Activated CD8-positive, alpha-beta T cell treated with anti-CD3 and anti-CD28 coated beads for 36 hours (primary cell): ENCODE measurements around the gene MDGA2. TPM values are rescaled to one million over a fixed set of nuclear protein-coding genes. Genes with fewer than 3 reads are reported as not detected.

Source experiments
- ATAC-seq: fragments of 200-7000 bp; cut with Tn5 transposase; one replicate; pipeline ENCODE4 v1.10.0; 2021; ENCODE audit warnings: mild to moderate bottlenecking, moderate library complexity
- CTCF ChIA-PET: fragments of 350-600 bp; sonication (Branson Sonifier 250); formaldehyde crosslinking; loops from one replicate; lab custom pipeline; 2021; ENCODE audit warnings: antibody characterized with exemption; lab: Charles Lee
- POLR2A ChIA-PET: fragments of 350-600 bp; sonication (Branson Sonifier 250); formaldehyde crosslinking; loops from one replicate; lab custom pipeline; 2021; ENCODE audit warnings: antibody characterized with exemption; lab: Charles Lee
- DNase-seq: peaks from one replicate; pipeline ENCODE4 v3.0.0-alpha.2; 2020
- H3K27ac Mint-ChIP-seq: one replicate; pipeline ENCODE4 v1.8.0; 2021; ENCODE audit warnings: mild to moderate bottlenecking, mixed read lengths
- H3K27me3 Mint-ChIP-seq: one replicate; pipeline ENCODE4 v1.8.0; 2021; ENCODE audit warnings: mixed read lengths
- H3K36me3 Mint-ChIP-seq: one replicate; pipeline ENCODE4 v1.8.0; 2021; ENCODE audit warnings: low read depth, mixed read lengths
- H3K4me1 Mint-ChIP-seq: one replicate; pipeline ENCODE4 v1.8.0; 2021; ENCODE audit warnings: low read depth, mixed read lengths
- H3K4me3 Mint-ChIP-seq: one replicate; pipeline ENCODE4 v1.8.0; 2021; ENCODE audit warnings: mild to moderate bottlenecking, moderate library complexity, mixed read lengths
- H3K9me3 Mint-ChIP-seq: one replicate; pipeline ENCODE4 v1.8.0; 2021; ENCODE audit warnings: mixed read lengths
- intact Hi-C: fragments of 100-400 bp; cut with micrococcal nuclease; formaldehyde crosslinking; loops from one replicate; pipeline ENCODE4 v1.10.0; 2022
- total RNA-seq, 2 experiments: library from RNA; stranded (reverse); gene quantifications; one replicate each; pipeline ENCODE4 v1.2.3, GENCODE V29; 2021
- TF ChIP-seq, protein P1 (sequence below): fragments of 200-600 bp; IDR thresholded peaks from one replicate; pipeline ENCODE4 v1.8.0; 2022; ENCODE audit warnings: antibody characterized with exemption, mild to moderate bottlenecking

MDGA2 gene
- total RNA-seq, 2 experiments from 2014 or later, result not detected

DNA sequence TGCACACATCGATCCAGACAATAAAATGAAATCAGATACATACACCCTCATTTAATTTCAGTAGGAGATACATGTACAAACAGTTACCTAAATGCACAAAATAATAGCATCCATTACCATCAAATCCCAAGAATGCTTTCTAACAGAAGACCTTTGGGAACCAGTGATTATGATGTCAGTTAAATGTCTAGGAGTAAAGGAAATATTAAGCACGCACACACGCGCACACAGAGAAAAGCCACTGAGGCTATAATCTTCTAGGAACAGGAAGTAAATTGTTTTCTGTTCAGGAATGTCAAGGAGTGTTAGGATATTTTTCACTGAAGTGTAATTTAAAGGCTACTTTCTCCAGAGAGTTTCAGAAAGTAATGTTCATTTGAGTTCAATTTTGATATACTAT lies 250.1 kb downstream of the MDGA2 start:
- H3K9me3 Mint-ChIP-seq, result no peaks in the 10 kb centered on the region
- ChIA-PET CTCF (no interaction called here), POLR2A (no interaction called here)
- no peaks in the 10 kb centered on the region for H3K27me3 Mint-ChIP-seq
- H3K4me1 Mint-ChIP-seq, result no peaks in the 10 kb centered on the region
- H3K36me3 Mint-ChIP-seq, result no peaks in the 10 kb centered on the region
- ATAC-seq, result no peak
- intact Hi-C loops, result no loop called here
- H3K4me3 Mint-ChIP-seq, result no peak overlapping the region
- no peak overlapping the region for H3K27ac Mint-ChIP-seq
- DNase-seq, result no peak
- TF ChIP-seq, protein P1, sequence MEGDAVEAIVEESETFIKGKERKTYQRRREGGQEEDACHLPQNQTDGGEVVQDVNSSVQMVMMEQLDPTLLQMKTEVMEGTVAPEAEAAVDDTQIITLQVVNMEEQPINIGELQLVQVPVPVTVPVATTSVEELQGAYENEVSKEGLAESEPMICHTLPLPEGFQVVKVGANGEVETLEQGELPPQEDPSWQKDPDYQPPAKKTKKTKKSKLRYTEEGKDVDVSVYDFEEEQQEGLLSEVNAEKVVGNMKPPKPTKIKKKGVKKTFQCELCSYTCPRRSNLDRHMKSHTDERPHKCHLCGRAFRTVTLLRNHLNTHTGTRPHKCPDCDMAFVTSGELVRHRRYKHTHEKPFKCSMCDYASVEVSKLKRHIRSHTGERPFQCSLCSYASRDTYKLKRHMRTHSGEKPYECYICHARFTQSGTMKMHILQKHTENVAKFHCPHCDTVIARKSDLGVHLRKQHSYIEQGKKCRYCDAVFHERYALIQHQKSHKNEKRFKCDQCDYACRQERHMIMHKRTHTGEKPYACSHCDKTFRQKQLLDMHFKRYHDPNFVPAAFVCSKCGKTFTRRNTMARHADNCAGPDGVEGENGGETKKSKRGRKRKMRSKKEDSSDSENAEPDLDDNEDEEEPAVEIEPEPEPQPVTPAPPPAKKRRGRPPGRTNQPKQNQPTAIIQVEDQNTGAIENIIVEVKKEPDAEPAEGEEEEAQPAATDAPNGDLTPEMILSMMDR, result no peak

DNA sequence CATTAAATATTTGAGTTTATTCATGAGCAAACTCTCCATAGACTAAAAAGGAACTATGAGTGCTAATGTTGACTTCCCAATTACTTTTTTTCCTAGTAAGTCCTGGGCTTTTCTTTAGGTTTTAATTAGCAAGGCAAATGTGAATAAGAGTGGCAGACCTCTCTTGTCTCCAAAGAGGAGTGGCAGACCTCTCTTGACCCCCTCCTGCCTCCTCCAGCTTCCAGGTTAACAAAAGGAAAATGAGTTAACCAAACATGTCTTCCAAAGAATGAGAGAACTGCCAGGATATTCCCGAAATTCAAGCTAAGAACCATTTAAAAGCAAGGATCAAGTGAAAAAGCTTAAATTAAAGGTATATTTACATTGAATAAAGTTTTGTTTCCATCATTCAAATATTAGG lies 253.2 kb downstream of the MDGA2 start:
- Mint-ChIP-seq H3K27ac (no peak overlapping the region), H3K36me3 (no peaks in the 10 kb centered on the region), H3K9me3 (peaks cover 7% of the 10 kb centered on the region), H3K4me3 (no peak overlapping the region), H3K27me3 (no peaks in the 10 kb centered on the region), H3K4me1 (no peaks in the 10 kb centered on the region)
- intact Hi-C loops, result no loop called here
- TF ChIP-seq, protein P1, result no peak
- ChIA-PET POLR2A (no interaction called here), CTCF (interaction anchor here (0.6 kb wide), 1 partner anchor 592 kb away, joined by 3 read pairs; no protein-coding TSS in a partner anchor)
- ATAC-seq, result no peak
- no peak for DNase-seq

DNA sequence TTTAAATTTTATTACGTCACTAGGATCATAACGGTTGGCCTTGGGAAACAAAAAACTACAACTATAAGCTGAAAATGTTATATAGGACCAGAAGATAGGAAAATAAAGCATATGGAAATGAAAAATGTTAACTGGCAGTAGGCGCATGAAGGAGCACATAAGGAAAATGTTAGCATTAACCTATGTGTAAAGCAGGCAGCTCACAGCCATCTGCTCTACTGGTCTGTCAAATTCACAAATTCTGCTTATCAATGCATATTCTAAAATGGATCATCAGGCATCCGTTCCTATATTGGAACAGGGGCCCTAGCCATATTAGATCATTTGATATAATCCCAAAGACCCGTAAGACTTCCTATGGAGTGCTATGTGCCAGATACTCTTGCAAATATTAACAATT lies 263.9 kb downstream of the MDGA2 start:
- POLR2A ChIA-PET, result no interaction called here
- Mint-ChIP-seq H3K36me3 (no peaks in the 10 kb centered on the region), H3K27me3 (no peaks in the 10 kb centered on the region), H3K4me1 (no peaks in the 10 kb centered on the region), H3K4me3 (no peak overlapping the region), H3K27ac (no peak overlapping the region), H3K9me3 (peaks cover 4% of the 10 kb centered on the region)
- ATAC-seq, result no peak
- intact Hi-C loops, result no loop called here
- TF ChIP-seq, protein P1, result no peak
- CTCF ChIA-PET, result no interaction called here
- no peak for DNase-seq

DNA sequence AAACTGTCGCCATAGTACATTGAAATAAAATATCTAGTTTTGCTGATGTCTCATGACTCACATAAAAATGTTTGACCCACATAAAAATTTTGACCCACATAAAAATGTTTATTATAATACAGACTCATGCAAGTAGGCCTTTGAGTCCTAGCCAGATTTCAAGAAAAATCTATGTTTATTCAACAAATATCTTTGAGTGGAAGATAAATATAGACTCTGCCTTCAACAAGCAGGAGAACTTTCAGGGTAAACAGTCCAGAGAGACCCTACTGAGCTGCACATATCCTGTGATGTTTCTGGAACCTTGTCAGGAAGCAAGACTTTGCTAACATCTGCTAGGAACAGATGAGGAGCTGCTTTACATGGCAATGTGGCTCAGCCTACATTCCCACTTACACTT lies 283.1 kb downstream of the MDGA2 start:
- H3K27me3 Mint-ChIP-seq, result no peaks in the 10 kb centered on the region
- ChIA-PET POLR2A (no interaction called here), CTCF (no interaction called here)
- H3K4me3 Mint-ChIP-seq, result no peak overlapping the region
- TF ChIP-seq, protein P1, result no peak
- H3K9me3 Mint-ChIP-seq, result peaks cover 4% of the 10 kb centered on the region
- intact Hi-C loops, result no loop called here
- DNase-seq (no peak), ATAC-seq (no peak)
- H3K27ac Mint-ChIP-seq, result no peak overlapping the region
- no peaks in the 10 kb centered on the region for H3K36me3 Mint-ChIP-seq
- H3K4me1 Mint-ChIP-seq, result no peaks in the 10 kb centered on the region

DNA sequence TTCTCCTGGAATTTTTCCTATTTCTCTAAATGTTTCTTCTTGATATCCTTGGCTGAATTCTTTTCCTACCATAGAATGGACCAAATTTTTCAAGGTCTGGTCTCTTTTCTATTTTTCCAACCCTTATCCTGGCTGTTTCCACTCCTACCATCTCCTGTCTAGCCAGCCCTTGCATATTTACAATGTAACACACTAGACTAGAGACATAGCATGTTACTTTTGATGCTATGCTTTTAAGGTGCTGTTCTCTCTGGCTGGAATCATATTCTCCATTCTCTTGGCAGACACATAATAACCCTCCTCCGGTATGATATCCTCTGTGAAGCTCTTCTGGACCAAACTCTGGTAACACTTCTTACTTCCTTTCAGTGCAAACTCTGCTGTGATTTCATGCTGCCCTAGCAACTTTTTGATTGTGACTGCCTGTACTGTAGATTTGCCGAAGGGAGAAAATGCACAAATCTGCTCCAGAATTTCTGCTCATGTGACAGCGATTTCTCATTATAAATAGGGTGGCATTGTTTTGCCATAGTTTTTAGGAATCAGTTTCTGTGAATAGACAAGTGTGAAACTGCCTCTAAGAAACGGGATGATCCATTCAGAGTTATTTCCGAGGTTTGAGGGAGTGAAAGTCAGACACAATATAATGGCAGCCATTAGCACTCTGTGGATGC lies 284.4 kb downstream of the MDGA2 start:
- DNase-seq (no peak), ATAC-seq (no peak)
- H3K4me1 Mint-ChIP-seq, result no peaks in the 10 kb centered on the region
- H3K36me3 Mint-ChIP-seq, result no peaks in the 10 kb centered on the region
- no peak overlapping the region for H3K4me3 Mint-ChIP-seq
- H3K27ac Mint-ChIP-seq, result no peak overlapping the region
- intact Hi-C loops, result no loop called here
- ChIA-PET POLR2A (no interaction called here), CTCF (no interaction called here)
- TF ChIP-seq, protein P1, result no peak
- H3K27me3 Mint-ChIP-seq, result no peaks in the 10 kb centered on the region
- H3K9me3 Mint-ChIP-seq, result no peaks in the 10 kb centered on the region
